ENCODE results near the gene DDR1.
A peak's percentile ranks its signal among the peaks of the same experiment; 100 is the strongest.
"Not testable (repeated sequence)": the region's sequence is repeated elsewhere in the genome, so short reads cannot be mapped to it uniquely, and the experiment has no call there.

Gene DDR1

GRCh38 chr6:30897882-30898281 lies 13.6 kb downstream of the DDR1 start:
- no peaks in the 10 kb centered on the region for H3K27me3 ChIP-seq (ENCODE audit: insufficient read depth, low read length)
- H2AFZ ChIP-seq (ENCODE audit: low read length, unreplicated experiment), result no peak overlapping the region
- H3K4me3 ChIP-seq (ENCODE audit: low read depth, low read length), result no peak overlapping the region
- H3K36me3 ChIP-seq (ENCODE audit: insufficient read depth, low read length), result no peaks in the 10 kb centered on the region
- H3K79me2 ChIP-seq (ENCODE audit: control insufficient read depth, insufficient read depth, low read length, unreplicated experiment), result no peaks in the 10 kb centered on the region
- H3K4me1 ChIP-seq (ENCODE audit: control insufficient read depth, insufficient read depth, low read length, unreplicated experiment), result no peaks in the 10 kb centered on the region
- H3K27ac ChIP-seq (ENCODE audit: low read depth, low read length), result no peak overlapping the region

- no peaks in the 10 kb centered on the region for H3K27me3 ChIP-seq (ENCODE audit: insufficient read depth, low read length)
- no peaks in the 10 kb centered on the region for H3K36me3 ChIP-seq (ENCODE audit: insufficient read depth, low read length)
- H3K27ac ChIP-seq (ENCODE audit: low read depth, low read length), result no peak overlapping the region
- no peaks in the 10 kb centered on the region for H3K4me1 ChIP-seq (ENCODE audit: control insufficient read depth, insufficient read depth, low read length, unreplicated experiment)
- no peaks in the 10 kb centered on the region for H3K79me2 ChIP-seq (ENCODE audit: control insufficient read depth, insufficient read depth, low read length, unreplicated experiment)
- H3K4me3 ChIP-seq (ENCODE audit: low read depth, low read length), result no peak overlapping the region
- H2AFZ ChIP-seq (ENCODE audit: low read length, unreplicated experiment), result no peak overlapping the region
Measured at GRCh38 chr6:30898750-30899360, 14.5 kb downstream of the DDR1 start.

GRCh38 chr6:30900863-30901417 lies 16.6 kb downstream of the DDR1 start:
- no peak overlapping the region for H3K27ac ChIP-seq (ENCODE audit: low read depth, low read length)
- no peak overlapping the region for H3K4me3 ChIP-seq (ENCODE audit: low read depth, low read length)
- H2AFZ ChIP-seq (ENCODE audit: low read length, unreplicated experiment), result no peak overlapping the region
- H3K79me2 ChIP-seq (ENCODE audit: control insufficient read depth, insufficient read depth, low read length, unreplicated experiment), result no peaks in the 10 kb centered on the region
- H3K36me3 ChIP-seq (ENCODE audit: insufficient read depth, low read length), result no peaks in the 10 kb centered on the region
- no peaks in the 10 kb centered on the region for H3K27me3 ChIP-seq (ENCODE audit: insufficient read depth, low read length)
- no peaks in the 10 kb centered on the region for H3K4me1 ChIP-seq (ENCODE audit: control insufficient read depth, insufficient read depth, low read length, unreplicated experiment)

- no peaks in the 10 kb centered on the region for H3K36me3 ChIP-seq (ENCODE audit: insufficient read depth, low read length)
- no peaks in the 10 kb centered on the region for H3K4me1 ChIP-seq (ENCODE audit: control insufficient read depth, insufficient read depth, low read length, unreplicated experiment)
- H3K79me2 ChIP-seq (ENCODE audit: control insufficient read depth, insufficient read depth, low read length, unreplicated experiment), result no peaks in the 10 kb centered on the region
- H3K4me3 ChIP-seq (ENCODE audit: low read depth, low read length), result no peak overlapping the region
- H3K27me3 ChIP-seq (ENCODE audit: insufficient read depth, low read length), result no peaks in the 10 kb centered on the region
- H3K27ac ChIP-seq (ENCODE audit: low read depth, low read length), result no peak overlapping the region
- H2AFZ ChIP-seq (ENCODE audit: low read length, unreplicated experiment), result no peak overlapping the region
Measured at GRCh38 chr6:30901436-30901835, 17.1 kb downstream of the DDR1 start.

- not testable (repeated sequence) for H3K36me3 ChIP-seq (ENCODE audit: insufficient read depth, low read length); H2AFZ ChIP-seq (ENCODE audit: low read length, unreplicated experiment); H3K4me3 ChIP-seq (ENCODE audit: low read depth, low read length); H3K27me3 ChIP-seq (ENCODE audit: insufficient read depth, low read length); H3K27ac ChIP-seq (ENCODE audit: low read depth, low read length); H3K79me2 ChIP-seq (ENCODE audit: control insufficient read depth, insufficient read depth, low read length, unreplicated experiment); H3K4me1 ChIP-seq (ENCODE audit: control insufficient read depth, insufficient read depth, low read length, unreplicated experiment)
Measured at GRCh38 chr6:30902196-30902595, 17.9 kb downstream of the DDR1 start.

- Histone ChIP-seq H3K36me3 (ENCODE audit: insufficient read depth, low read length) (no peaks in the 10 kb centered on the region), H3K79me2 (ENCODE audit: control insufficient read depth, insufficient read depth, low read length, unreplicated experiment) (no peaks in the 10 kb centered on the region), H3K4me1 (ENCODE audit: control insufficient read depth, insufficient read depth, low read length, unreplicated experiment) (no peaks in the 10 kb centered on the region), H3K4me3 (ENCODE audit: low read depth, low read length) (no peak overlapping the region), H2AFZ (ENCODE audit: low read length, unreplicated experiment) (no peak overlapping the region), H3K27me3 (ENCODE audit: insufficient read depth, low read length) (no peaks in the 10 kb centered on the region), H3K27ac (ENCODE audit: low read depth, low read length) (no peak overlapping the region)
Measured at GRCh38 chr6:30902709-30903108, 18.4 kb downstream of the DDR1 start.

GRCh38 chr6:30903236-30903635 lies 18.9 kb downstream of the DDR1 start:
- Histone ChIP-seq H3K36me3 (ENCODE audit: insufficient read depth, low read length) (no peaks in the 10 kb centered on the region), H2AFZ (ENCODE audit: low read length, unreplicated experiment) (no peak overlapping the region), H3K27me3 (ENCODE audit: insufficient read depth, low read length) (no peaks in the 10 kb centered on the region), H3K4me1 (ENCODE audit: control insufficient read depth, insufficient read depth, low read length, unreplicated experiment) (no peaks in the 10 kb centered on the region), H3K27ac (ENCODE audit: low read depth, low read length) (no peak overlapping the region), H3K79me2 (ENCODE audit: control insufficient read depth, insufficient read depth, low read length, unreplicated experiment) (no peaks in the 10 kb centered on the region), H3K4me3 (ENCODE audit: low read depth, low read length) (no peak overlapping the region)

GRCh38 chr6:30907290-30907757 lies 23.0 kb downstream of the DDR1 start:
- H3K36me3 ChIP-seq (ENCODE audit: insufficient read depth, low read length); H2AFZ ChIP-seq (ENCODE audit: low read length, unreplicated experiment); H3K27me3 ChIP-seq (ENCODE audit: insufficient read depth, low read length); H3K27ac ChIP-seq (ENCODE audit: low read depth, low read length); H3K4me1 ChIP-seq (ENCODE audit: control insufficient read depth, insufficient read depth, low read length, unreplicated experiment): not testable (repeated sequence)
- Histone ChIP-seq H3K4me3 (ENCODE audit: low read depth, low read length) (peak overlapping the region; percentile 97), H3K79me2 (ENCODE audit: control insufficient read depth, insufficient read depth, low read length, unreplicated experiment) (peaks cover 13% of the 10 kb centered on the region)

GRCh38 chr6:30907758-30908591 lies 23.7 kb downstream of the DDR1 start, which contains the start of gene GTF2H4:
Gene GTF2H4 (plus strand): TSS chr6:30908207.
- peak within 1 kb of the TSS; percentile 56 for H2AFZ ChIP-seq (ENCODE audit: low read length, unreplicated experiment)
- H3K36me3 ChIP-seq (ENCODE audit: insufficient read depth, low read length), result no peaks in the 10 kb centered on the region; the same call in 1 of the 2 replicates
- H3K27ac ChIP-seq (ENCODE audit: low read depth, low read length), result peak within 1 kb of the TSS; percentile 35

GRCh38 chr6:30908700-30909099 lies 24.4 kb downstream of the DDR1 start:
- H2AFZ ChIP-seq (ENCODE audit: low read length, unreplicated experiment), result no peak overlapping the region
- peaks cover 13% of the 10 kb centered on the region for H3K79me2 ChIP-seq (ENCODE audit: control insufficient read depth, insufficient read depth, low read length, unreplicated experiment)
- peak overlapping the region; percentile 97 for H3K4me3 ChIP-seq (ENCODE audit: low read depth, low read length)
- no peak overlapping the region for H3K27ac ChIP-seq (ENCODE audit: low read depth, low read length)
- no peaks in the 10 kb centered on the region for H3K27me3 ChIP-seq (ENCODE audit: insufficient read depth, low read length)
- H3K4me1 ChIP-seq (ENCODE audit: control insufficient read depth, insufficient read depth, low read length, unreplicated experiment), result peaks cover 15% of the 10 kb centered on the region
- H3K36me3 ChIP-seq (ENCODE audit: insufficient read depth, low read length), result no peaks in the 10 kb centered on the region; the same call in 1 of the 2 replicates

More at GRCh38 chr6:30907758-30908591, 23.7 kb downstream of the DDR1 start, which contains the start of gene GTF2H4:
- H3K4me1 ChIP-seq (ENCODE audit: control insufficient read depth, insufficient read depth, low read length, unreplicated experiment), result peaks cover 9% of the 10 kb centered on the region
- peaks cover 13% of the 10 kb centered on the region for H3K79me2 ChIP-seq (ENCODE audit: control insufficient read depth, insufficient read depth, low read length, unreplicated experiment)
- H3K4me3 ChIP-seq (ENCODE audit: low read depth, low read length), result peak within 1 kb of the TSS; percentile 97
- H3K27me3 ChIP-seq (ENCODE audit: insufficient read depth, low read length), result no peaks in the 10 kb centered on the region
